Esophagus muscularis mucosa (tissue), 3 donors: ENCODE measurements around the gene CNTNAP2.

Experiments
- CTCF ChIP-seq, 3 experiments: fragments of 200-600 bp in 2 of 3; fragments of 450-650 bp in 1 of 3; sonication (generic) in 2 of 3; IDR thresholded peaks; one replicate each; pipeline ENCODE4 v1.5.1; 2017 to 2019; ENCODE audit warnings: antibody characterized with exemption in 3 of 3, mild to moderate bottlenecking in 2 of 3, moderate library complexity in 1 of 3
- POLR2AphosphoS5 ChIP-seq, 2 donors: sonication (generic); formaldehyde crosslinking; IDR thresholded peaks; one replicate each; pipeline ENCODE4 v1.6.1; 2017; ENCODE audit warnings: antibody characterized with exemption in 2 of 2

- TF ChIP-seq CTCF (IDR thresholded peaks at IDR 0.05) (no peak), POLR2AphosphoS5 (IDR thresholded peaks at IDR 0.05) (no peak)
These were observed 333.0 kb downstream of the CNTNAP2 start for GRCh38 chr7:146449625-146450024.
